Measurements from ENCODE around the gene ZNF609. TPM values are rescaled to one million over a fixed set of nuclear protein-coding genes. Genes with fewer than 3 reads are reported as not detected.

The ZNF609 gene
- polyA plus RNA-seq, 1 donor from 2014 or later = 11.8 TPM

DNA sequence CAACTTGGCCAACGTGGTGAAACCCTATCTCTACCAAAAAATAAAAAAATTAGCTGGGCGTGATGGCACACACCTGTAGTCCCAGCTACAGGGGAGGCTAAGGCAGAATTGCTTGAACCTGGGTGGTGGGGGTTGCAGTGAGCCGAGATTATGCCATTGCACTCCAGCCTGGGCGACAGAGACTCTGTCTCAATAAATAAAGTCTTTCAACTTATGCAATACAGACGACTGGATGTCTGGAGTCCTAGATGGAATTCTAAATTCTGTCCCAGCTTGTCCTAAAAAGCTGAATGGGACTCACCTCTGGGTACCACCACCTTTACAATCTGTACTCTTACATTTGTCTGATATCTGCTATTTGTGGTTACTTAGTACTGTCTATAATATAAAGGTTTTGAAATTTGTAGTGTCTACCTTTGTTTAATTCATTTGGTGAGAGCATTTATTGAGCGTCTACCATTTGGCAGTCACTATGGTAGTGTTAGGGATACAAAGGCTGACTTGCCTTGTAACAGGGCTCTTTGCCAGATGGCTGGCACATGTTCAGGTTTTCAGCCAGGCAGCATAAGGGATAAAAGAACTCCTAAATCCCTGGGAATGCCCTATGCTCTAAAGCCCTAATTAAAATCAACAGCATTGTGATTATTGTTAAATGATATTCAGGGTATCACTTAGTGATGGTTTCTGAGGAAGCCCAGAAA is 7.2 kb upstream of the ZNF609 start:
- H3K9me2 ChIP-seq (ENCODE audit: insufficient read depth, low read length) = no peaks in the 10 kb centered on the region
- H3K27me3 ChIP-seq (ENCODE audit: insufficient read depth, low read depth, low read length) = no peaks in the 10 kb centered on the region
- H3K27ac ChIP-seq (ENCODE audit: low read length) = no peak overlapping the region
- no peaks in the 10 kb centered on the region for H3K79me2 ChIP-seq (replicated peaks; ENCODE audit: insufficient read depth, low read length)
- H2AFZ ChIP-seq (ENCODE audit: low read depth, low read length) = no peak overlapping the region
- H4K20me1 ChIP-seq (ENCODE audit: insufficient read depth) = no peaks in the 10 kb centered on the region
- TF ChIP-seq EZH2 (IDR thresholded peaks at IDR 0.05; ENCODE audit: borderline replicate concordance, insufficient read depth, low read length, poor library complexity, severe bottlenecking) (no peak), MXI1 (conservative IDR thresholded peaks at IDR 0.05; ENCODE audit: poor library complexity, severe bottlenecking) (no peak), EP300 (conservative IDR thresholded peaks at IDR 0.05; ENCODE audit: poor library complexity, severe bottlenecking) (no peak), SMC3 (conservative IDR thresholded peaks at IDR 0.05; ENCODE audit: poor library complexity) (no peak), TAF1 (IDR thresholded peaks at IDR 0.05; ENCODE audit: low read depth) (no peak), RAD21 (conservative IDR thresholded peaks at IDR 0.05) (no peak), POLR2AphosphoS5 (IDR thresholded peaks at IDR 0.05) (no peak)
- TF ChIP-seq, protein P1, sequence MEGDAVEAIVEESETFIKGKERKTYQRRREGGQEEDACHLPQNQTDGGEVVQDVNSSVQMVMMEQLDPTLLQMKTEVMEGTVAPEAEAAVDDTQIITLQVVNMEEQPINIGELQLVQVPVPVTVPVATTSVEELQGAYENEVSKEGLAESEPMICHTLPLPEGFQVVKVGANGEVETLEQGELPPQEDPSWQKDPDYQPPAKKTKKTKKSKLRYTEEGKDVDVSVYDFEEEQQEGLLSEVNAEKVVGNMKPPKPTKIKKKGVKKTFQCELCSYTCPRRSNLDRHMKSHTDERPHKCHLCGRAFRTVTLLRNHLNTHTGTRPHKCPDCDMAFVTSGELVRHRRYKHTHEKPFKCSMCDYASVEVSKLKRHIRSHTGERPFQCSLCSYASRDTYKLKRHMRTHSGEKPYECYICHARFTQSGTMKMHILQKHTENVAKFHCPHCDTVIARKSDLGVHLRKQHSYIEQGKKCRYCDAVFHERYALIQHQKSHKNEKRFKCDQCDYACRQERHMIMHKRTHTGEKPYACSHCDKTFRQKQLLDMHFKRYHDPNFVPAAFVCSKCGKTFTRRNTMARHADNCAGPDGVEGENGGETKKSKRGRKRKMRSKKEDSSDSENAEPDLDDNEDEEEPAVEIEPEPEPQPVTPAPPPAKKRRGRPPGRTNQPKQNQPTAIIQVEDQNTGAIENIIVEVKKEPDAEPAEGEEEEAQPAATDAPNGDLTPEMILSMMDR (IDR thresholded peaks at IDR 0.05; ENCODE audit: poor library complexity, severe bottlenecking) = no peak
- TF ChIP-seq, protein P2, sequence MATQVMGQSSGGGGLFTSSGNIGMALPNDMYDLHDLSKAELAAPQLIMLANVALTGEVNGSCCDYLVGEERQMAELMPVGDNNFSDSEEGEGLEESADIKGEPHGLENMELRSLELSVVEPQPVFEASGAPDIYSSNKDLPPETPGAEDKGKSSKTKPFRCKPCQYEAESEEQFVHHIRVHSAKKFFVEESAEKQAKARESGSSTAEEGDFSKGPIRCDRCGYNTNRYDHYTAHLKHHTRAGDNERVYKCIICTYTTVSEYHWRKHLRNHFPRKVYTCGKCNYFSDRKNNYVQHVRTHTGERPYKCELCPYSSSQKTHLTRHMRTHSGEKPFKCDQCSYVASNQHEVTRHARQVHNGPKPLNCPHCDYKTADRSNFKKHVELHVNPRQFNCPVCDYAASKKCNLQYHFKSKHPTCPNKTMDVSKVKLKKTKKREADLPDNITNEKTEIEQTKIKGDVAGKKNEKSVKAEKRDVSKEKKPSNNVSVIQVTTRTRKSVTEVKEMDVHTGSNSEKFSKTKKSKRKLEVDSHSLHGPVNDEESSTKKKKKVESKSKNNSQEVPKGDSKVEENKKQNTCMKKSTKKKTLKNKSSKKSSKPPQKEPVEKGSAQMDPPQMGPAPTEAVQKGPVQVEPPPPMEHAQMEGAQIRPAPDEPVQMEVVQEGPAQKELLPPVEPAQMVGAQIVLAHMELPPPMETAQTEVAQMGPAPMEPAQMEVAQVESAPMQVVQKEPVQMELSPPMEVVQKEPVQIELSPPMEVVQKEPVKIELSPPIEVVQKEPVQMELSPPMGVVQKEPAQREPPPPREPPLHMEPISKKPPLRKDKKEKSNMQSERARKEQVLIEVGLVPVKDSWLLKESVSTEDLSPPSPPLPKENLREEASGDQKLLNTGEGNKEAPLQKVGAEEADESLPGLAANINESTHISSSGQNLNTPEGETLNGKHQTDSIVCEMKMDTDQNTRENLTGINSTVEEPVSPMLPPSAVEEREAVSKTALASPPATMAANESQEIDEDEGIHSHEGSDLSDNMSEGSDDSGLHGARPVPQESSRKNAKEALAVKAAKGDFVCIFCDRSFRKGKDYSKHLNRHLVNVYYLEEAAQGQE (IDR thresholded peaks at IDR 0.05; ENCODE audit: borderline replicate concordance) = no peak
- H3K4me2 ChIP-seq (ENCODE audit: low read length) = no peak overlapping the region
- peaks cover 3% of the 10 kb centered on the region for H3F3A ChIP-seq (ENCODE audit: insufficient read depth, low read length, poor library complexity, severe bottlenecking)
- H3K4me3 ChIP-seq (ENCODE audit: low read length) = no peak overlapping the region
- no peaks in the 10 kb centered on the region for H3K9me3 ChIP-seq (ENCODE audit: low read length)
- no peaks in the 10 kb centered on the region for H3K36me3 ChIP-seq (ENCODE audit: insufficient read depth, low read length)
- H3K9ac ChIP-seq (ENCODE audit: low read length) = no peak overlapping the region

DNA sequence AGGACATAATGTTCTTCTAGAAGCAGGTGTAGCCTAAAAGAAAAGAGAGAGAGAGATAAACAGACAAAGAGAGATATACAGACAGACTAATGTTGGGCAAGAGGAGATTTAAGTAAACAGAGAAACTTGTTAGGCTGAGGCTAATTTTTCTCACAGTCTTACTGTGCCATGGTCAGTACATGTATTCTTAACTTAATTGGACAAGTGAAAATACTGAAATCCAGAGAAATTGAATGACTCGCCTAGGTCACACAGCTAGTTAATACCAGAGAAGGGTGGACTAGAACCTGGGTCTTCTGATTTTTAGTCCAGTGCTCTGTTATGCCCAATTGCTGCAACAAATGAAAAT is 6.7 kb upstream of the ZNF609 start:
- no peak for TF ChIP-seq EP300 (conservative IDR thresholded peaks at IDR 0.05; ENCODE audit: poor library complexity, severe bottlenecking)
- TF ChIP-seq TAF1 (IDR thresholded peaks at IDR 0.05; ENCODE audit: low read depth) = no peak
- TF ChIP-seq, protein P1 (IDR thresholded peaks at IDR 0.05; ENCODE audit: poor library complexity, severe bottlenecking) = no peak
- TF ChIP-seq EZH2 (IDR thresholded peaks at IDR 0.05; ENCODE audit: borderline replicate concordance, insufficient read depth, low read length, poor library complexity, severe bottlenecking) = no peak
- Histone ChIP-seq H3K79me2 (replicated peaks; ENCODE audit: insufficient read depth, low read length) (no peaks in the 10 kb centered on the region), H3K9me3 (ENCODE audit: low read length) (no peaks in the 10 kb centered on the region), H3K27me3 (ENCODE audit: insufficient read depth, low read depth, low read length) (no peaks in the 10 kb centered on the region), H3F3A (ENCODE audit: insufficient read depth, low read length, poor library complexity, severe bottlenecking) (peaks cover 3% of the 10 kb centered on the region), H3K4me2 (ENCODE audit: low read length) (no peak overlapping the region), H3K4me3 (ENCODE audit: low read length) (no peak overlapping the region), H3K9me2 (ENCODE audit: insufficient read depth, low read length) (no peaks in the 10 kb centered on the region), H4K20me1 (ENCODE audit: insufficient read depth) (no peaks in the 10 kb centered on the region), H3K27ac (ENCODE audit: low read length) (no peak overlapping the region), H2AFZ (ENCODE audit: low read depth, low read length) (no peak overlapping the region), H3K9ac (ENCODE audit: low read length) (no peak overlapping the region), H3K36me3 (ENCODE audit: insufficient read depth, low read length) (no peaks in the 10 kb centered on the region)

Measured in neural cell (in vitro differentiated cells).